Femur (tissue), 1 donor: ENCODE data around the gene CCDC15.
"Not testable (repeated sequence)": the region's sequence is repeated elsewhere in the genome, so short reads cannot be mapped to it uniquely, and the experiment has no call there.

Source experiments
- DNase-seq: peaks from one replicate; pipeline ENCODE4 v3.0.0-alpha.2; 2017

CCDC15 gene

GRCh38 chr11:125082611-125083311, 128.8 kb downstream of the CCDC15 start:
- no peak for DNase-seq

GRCh38 chr11:125083312-125084056, 129.5 kb downstream of the CCDC15 start:
- DNase-seq = no peak

GRCh38 chr11:125084057-125084416, 130.0 kb downstream of the CCDC15 start:
- DNase-seq = no peak

GRCh38 chr11:125084761-125085231, 130.8 kb downstream of the CCDC15 start:
- DNase-seq = peak; percentile 14

- peak; percentile 11 for DNase-seq
Measured at GRCh38 chr11:125085301-125086081, 131.5 kb downstream of the CCDC15 start.

GRCh38 chr11:125086633-125087296, 132.8 kb downstream of the CCDC15 start:
- peak; percentile 13 for DNase-seq

GRCh38 chr11:125088123-125088522, 134.1 kb downstream of the CCDC15 start:
- no peak for DNase-seq

- DNase-seq = no peak
Measured at GRCh38 chr11:125088576-125089455, 134.8 kb downstream of the CCDC15 start.

- DNase-seq = peak; percentile 9
Measured at GRCh38 chr11:125089481-125089880, 135.5 kb downstream of the CCDC15 start.

- not testable (repeated sequence) for DNase-seq
Measured at GRCh38 chr11:125090151-125090550, 136.1 kb downstream of the CCDC15 start.

GRCh38 chr11:125090816-125091215, 136.8 kb downstream of the CCDC15 start:
- DNase-seq = peak; percentile 20
